Upper lobe of left lung (tissue), 6 donors: Measurements from ENCODE around the gene PLCG2. TPM values are rescaled to one million over a fixed set of nuclear protein-coding genes. Genes with fewer than 3 reads are reported as not detected.
"Not testable (repeated sequence)": the region's sequence is repeated elsewhere in the genome, so short reads cannot be mapped to it uniquely, and the experiment has no call there.

Experiments used
- ATAC-seq, 2 donors: fragments of 200-7000 bp; cut with Tn5 transposase; one replicate each; pipeline ENCODE4 v1.9.1; 2022; ENCODE audit warnings: mild to moderate bottlenecking in 2 of 2, moderate library complexity in 2 of 2; ENCODE audit not compliant: low FRiP score in 2 of 2
- DNase-seq, 2 donors: peaks; one replicate each; pipeline ENCODE4 v3.0.0-alpha.2; 2019 to 2020
- H3K27ac ChIP-seq, 4 donors: fragments of 200-600 bp; sonication (generic); one replicate each; pipeline ENCODE4 v1.5.1; 2016 to 2019
- H3K27me3 ChIP-seq, 4 donors: fragments of 200-600 bp; sonication (generic); one replicate each; pipeline ENCODE4 v1.5.1; 2017 to 2019
- H3K36me3 ChIP-seq, 4 donors: fragments of 200-600 bp; sonication (generic); one replicate each; pipeline ENCODE4 v1.5.1; 2016 to 2019
- H3K4me1 ChIP-seq, 4 donors: fragments of 200-600 bp; sonication (generic); one replicate each; pipeline ENCODE4 v1.5.1; 2018 to 2019
- H3K4me3 ChIP-seq, 4 donors: fragments of 200-600 bp; sonication (generic); one replicate each; pipeline ENCODE4 v1.5.1; 2017 to 2019; ENCODE audit warnings: mild to moderate bottlenecking in 2 of 4, moderate library complexity in 1 of 4
- H3K9me3 ChIP-seq, 4 donors: fragments of 200-600 bp; sonication (generic); one replicate each; pipeline ENCODE4 v1.5.1; 2018 to 2019
- EP300 ChIP-seq, 4 donors: sonication (generic); formaldehyde crosslinking; IDR thresholded peaks; one replicate each; pipeline ENCODE4 v1.5.1; 2017; ENCODE audit warnings: antibody characterized with exemption in 4 of 4, control low read depth in 2 of 4
- POLR2A ChIP-seq, 4 donors: fragments of 450-650 bp; IDR thresholded peaks; one replicate each; pipeline ENCODE4 v1.5.1; 2016 to 2017; ENCODE audit warnings: antibody characterized with exemption in 4 of 4, mild to moderate bottlenecking in 2 of 4
- POLR2AphosphoS5 ChIP-seq, 2 donors: sonication (generic); formaldehyde crosslinking; IDR thresholded peaks; one replicate each; pipeline ENCODE4 v1.5.1; 2017; ENCODE audit warnings: antibody characterized with exemption in 2 of 2
- WGBS, 2 donors: methylation state at CpG; one replicate each; pipeline ENCODE4 v1.1.5; 2017 to 2018; 5-methylcytosine and 5-hydroxymethylcytosine counted together
- total RNA-seq, 6 donors: library from RNA; depleted of rRNA in 4 of 6; stranded (reverse); fragments of >200 nt in 4 of 6; gene quantifications; one replicate each; pipeline versions ENCODE4 v1.1.0 to v1.2.1, GENCODE V29; 2016 to 2021
- TF ChIP-seq, protein P1 (sequence below), 6 experiments: fragments of 450-650 bp in 4 of 6; fragments of 200-600 bp in 2 of 6; sonication (generic) in 2 of 6; IDR thresholded peaks; one replicate each; pipeline ENCODE4 v1.5.1; 2016 to 2019; ENCODE audit warnings: antibody characterized with exemption in 6 of 6
- donor health status: DM: no; HTN: no; CAD: no; lungs with moderate emphysema.
- donor health status: DM: no; HTN: yes; CAD: no; lungs with severe emphysema.

PLCG2 gene
- total RNA-seq, 6 donors from 2014 or later = 13.8 to 85.9 (median 35.1) TPM

DNA sequence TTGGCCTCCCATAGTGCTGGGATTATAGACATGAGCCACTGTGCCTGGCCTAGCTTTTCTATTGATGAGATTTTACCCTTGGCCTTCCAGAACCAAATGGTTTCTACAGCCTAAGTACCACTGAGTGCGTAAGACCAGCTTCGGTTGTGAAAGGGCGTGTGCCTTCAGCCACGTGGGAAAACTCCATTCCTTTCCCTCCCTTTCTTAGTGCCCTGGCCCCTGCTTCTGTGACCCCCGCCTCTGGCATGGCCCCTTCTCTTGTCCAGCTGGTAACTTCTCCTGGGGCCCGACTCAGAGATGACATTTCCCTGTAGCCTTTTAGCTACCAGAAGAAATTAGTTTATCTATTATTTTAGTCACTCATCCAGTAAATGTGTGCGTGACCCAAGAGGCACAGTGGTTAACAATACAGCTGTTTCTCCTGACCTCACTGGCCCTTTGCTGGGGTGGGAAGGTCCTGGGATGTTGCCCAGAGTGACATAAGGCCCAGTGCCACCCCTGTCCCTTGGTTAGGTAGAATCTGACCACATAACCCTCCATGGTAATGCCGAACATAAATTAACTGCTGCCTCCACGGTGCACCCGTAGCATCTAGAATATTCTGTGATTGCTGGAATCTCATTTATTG is 97.3 kb downstream of the PLCG2 start:
- ATAC-seq (no peak), DNase-seq (no peak)
- H3K4me3 ChIP-seq = no peak overlapping the region
- no peak overlapping the region for H3K27ac ChIP-seq
- WGBS, 2 donors = 84 to 90% methylated on average over 10 of the region's 10 CpGs
- peaks cover 0 to 7% (median 3%) of the 10 kb centered on the region in 4 donors for H3K4me1 ChIP-seq
- H3K9me3 ChIP-seq = no peaks in the 10 kb centered on the region
- TF ChIP-seq, protein P1, sequence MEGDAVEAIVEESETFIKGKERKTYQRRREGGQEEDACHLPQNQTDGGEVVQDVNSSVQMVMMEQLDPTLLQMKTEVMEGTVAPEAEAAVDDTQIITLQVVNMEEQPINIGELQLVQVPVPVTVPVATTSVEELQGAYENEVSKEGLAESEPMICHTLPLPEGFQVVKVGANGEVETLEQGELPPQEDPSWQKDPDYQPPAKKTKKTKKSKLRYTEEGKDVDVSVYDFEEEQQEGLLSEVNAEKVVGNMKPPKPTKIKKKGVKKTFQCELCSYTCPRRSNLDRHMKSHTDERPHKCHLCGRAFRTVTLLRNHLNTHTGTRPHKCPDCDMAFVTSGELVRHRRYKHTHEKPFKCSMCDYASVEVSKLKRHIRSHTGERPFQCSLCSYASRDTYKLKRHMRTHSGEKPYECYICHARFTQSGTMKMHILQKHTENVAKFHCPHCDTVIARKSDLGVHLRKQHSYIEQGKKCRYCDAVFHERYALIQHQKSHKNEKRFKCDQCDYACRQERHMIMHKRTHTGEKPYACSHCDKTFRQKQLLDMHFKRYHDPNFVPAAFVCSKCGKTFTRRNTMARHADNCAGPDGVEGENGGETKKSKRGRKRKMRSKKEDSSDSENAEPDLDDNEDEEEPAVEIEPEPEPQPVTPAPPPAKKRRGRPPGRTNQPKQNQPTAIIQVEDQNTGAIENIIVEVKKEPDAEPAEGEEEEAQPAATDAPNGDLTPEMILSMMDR (IDR thresholded peaks at IDR 0.05) = no peak
- TF ChIP-seq POLR2A (IDR thresholded peaks at IDR 0.05) (no peak), POLR2AphosphoS5 (IDR thresholded peaks at IDR 0.05) (no peak), EP300 (IDR thresholded peaks at IDR 0.05) (no peak)
- no peaks in the 10 kb centered on the region for H3K36me3 ChIP-seq
- H3K27me3 ChIP-seq = no peaks in the 10 kb centered on the region

DNA sequence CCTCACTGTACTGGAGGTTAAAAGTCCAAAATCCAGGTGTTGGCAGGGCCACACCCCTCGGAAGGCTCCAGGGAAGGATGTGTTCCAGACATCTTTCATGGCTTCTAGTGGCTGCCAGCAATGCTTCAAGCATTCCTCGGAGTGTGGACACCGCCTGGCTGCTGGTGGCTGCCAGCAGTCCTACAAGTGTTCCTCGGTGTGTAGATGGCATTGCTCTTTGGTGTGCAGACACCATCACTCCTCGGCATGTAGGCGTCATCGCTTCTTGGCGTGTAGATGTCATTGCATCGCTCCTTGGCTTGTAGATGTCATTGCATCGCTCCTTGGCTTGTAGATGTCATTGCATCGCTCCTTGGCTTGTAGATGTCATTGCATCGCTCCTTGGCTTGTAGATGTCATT is 98.4 kb downstream of the PLCG2 start:
- DNase-seq, H3K4me3 ChIP-seq, ATAC-seq, H3K27me3 ChIP-seq, H3K4me1 ChIP-seq, H3K27ac ChIP-seq, H3K9me3 ChIP-seq, H3K36me3 ChIP-seq: not testable (repeated sequence)
- WGBS, 2 donors = 94 to 96% methylated on average over 8 to 12 of the region's 12 CpGs

DNA sequence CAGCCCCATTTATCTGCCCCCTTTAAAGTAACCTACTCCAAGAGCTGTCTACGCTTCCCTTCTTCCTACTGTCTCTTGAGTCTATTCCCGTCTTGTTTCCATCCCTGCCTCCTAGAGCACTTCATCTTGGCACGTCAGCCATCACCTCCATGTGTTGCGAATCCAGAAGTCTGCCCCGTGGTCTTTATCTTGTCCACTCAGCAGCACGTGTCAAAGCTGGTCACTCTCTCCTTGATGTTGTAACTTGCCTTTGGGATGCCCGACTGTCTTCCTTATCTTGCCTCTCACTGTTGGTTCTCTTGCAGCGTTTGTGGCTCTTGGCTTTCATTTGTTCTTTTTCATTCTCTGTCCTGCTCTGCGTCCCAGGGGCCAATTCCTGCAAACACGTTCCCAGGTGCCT is 99.4 kb downstream of the PLCG2 start:
- H3K4me3 ChIP-seq = no peak overlapping the region
- peaks cover 0 to 6% (median 0%) of the 10 kb centered on the region in 4 donors for H3K36me3 ChIP-seq
- H3K9me3 ChIP-seq = no peaks in the 10 kb centered on the region
- no peaks in the 10 kb centered on the region for H3K27me3 ChIP-seq
- no peak for TF ChIP-seq POLR2AphosphoS5 (IDR thresholded peaks at IDR 0.05)
- TF ChIP-seq, protein P1 (IDR thresholded peaks at IDR 0.05) = no peak
- no peak for TF ChIP-seq POLR2A (IDR thresholded peaks at IDR 0.05)
- no peak for TF ChIP-seq EP300 (IDR thresholded peaks at IDR 0.05)
- DNase-seq (no peak), ATAC-seq (no peak)
- H3K27ac ChIP-seq = no peak overlapping the region
- WGBS, 2 donors = 82 to 84% methylated on average over 10 of the region's 10 CpGs
- peaks cover 0 to 7% (median 3%) of the 10 kb centered on the region in 4 donors for H3K4me1 ChIP-seq

DNA sequence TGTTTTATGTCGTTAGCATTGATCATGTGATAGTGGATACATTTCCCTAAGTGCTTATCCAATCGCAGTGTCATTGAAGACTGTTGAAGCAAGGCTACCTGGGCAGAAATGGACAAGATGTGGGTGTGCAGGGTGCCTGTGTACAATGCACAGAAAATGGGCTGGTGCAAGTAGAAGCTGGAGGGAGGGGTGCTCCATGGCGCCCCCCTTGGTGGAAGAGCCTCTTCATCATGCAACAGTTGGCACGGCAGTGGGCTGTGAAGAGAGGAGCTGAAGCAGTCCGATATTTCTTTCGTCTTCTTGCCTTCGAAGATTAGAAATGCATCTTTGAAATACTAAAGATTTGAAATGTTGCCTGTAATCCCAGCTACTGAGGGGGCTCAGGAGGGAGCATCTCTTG is 100.5 kb downstream of the PLCG2 start:
- H3K27me3 ChIP-seq = no peaks in the 10 kb centered on the region
- TF ChIP-seq, protein P1 (IDR thresholded peaks at IDR 0.05) = no peak
- TF ChIP-seq POLR2AphosphoS5 (IDR thresholded peaks at IDR 0.05) (no peak), EP300 (IDR thresholded peaks at IDR 0.05) (no peak), POLR2A (IDR thresholded peaks at IDR 0.05) (no peak)
- peaks cover 0 to 7% (median 0%) of the 10 kb centered on the region in 4 donors for H3K36me3 ChIP-seq
- H3K27ac ChIP-seq = no peak overlapping the region
- WGBS, 2 donors = 83 to 86% methylated on average over 7 of the region's 7 CpGs
- H3K4me1 ChIP-seq = no peaks in the 10 kb centered on the region
- DNase-seq (no peak), ATAC-seq (no peak)
- H3K4me3 ChIP-seq = no peak overlapping the region
- H3K9me3 ChIP-seq = no peaks in the 10 kb centered on the region

DNA sequence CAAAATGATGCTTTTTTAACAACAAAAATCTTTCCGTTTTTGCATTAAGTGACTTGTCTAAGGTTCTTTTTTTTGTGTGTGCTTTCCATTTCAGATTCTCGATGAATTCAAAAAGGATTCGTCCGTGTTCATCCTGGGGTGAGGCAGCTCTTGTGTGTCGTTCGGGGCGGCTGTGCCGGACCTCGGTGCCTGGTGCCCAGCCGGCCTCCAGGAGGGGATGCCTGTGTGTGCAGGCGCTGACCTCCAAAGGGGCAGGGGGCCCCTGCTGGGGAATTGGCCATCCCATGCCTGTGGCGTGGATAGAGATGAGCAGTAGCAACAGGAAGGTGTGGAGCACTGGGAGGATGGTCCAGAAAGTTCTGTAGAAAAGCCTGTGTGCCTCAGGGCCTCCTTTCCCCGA is 101.7 kb downstream of the PLCG2 start:
- H3K36me3 ChIP-seq = peaks cover 0 to 7% (median 0%) of the 10 kb centered on the region in 4 donors
- H3K9me3 ChIP-seq = no peaks in the 10 kb centered on the region
- WGBS, 2 donors = 90 to 95% methylated on average over 13 of the region's 13 CpGs
- H3K4me1 ChIP-seq = no peaks in the 10 kb centered on the region
- H3K27ac ChIP-seq = no peak overlapping the region
- no peak overlapping the region for H3K4me3 ChIP-seq
- ATAC-seq (no peak), DNase-seq (peak in 1 of 2 donors; percentile 54)
- no peaks in the 10 kb centered on the region for H3K27me3 ChIP-seq
- no peak for TF ChIP-seq POLR2A (IDR thresholded peaks at IDR 0.05)
- no peak for TF ChIP-seq EP300 (IDR thresholded peaks at IDR 0.05)
- no peak for TF ChIP-seq POLR2AphosphoS5 (IDR thresholded peaks at IDR 0.05)
- TF ChIP-seq, protein P1 (IDR thresholded peaks at IDR 0.05) = no peak
